OCI-LY1 (cell line): Measurements from ENCODE around the gene RASGRF1.

Experiments used
- CTCF ChIP-seq: fragments of 200-600 bp; sonication (generic), shearing (Covaris generic); IDR thresholded peaks from 2 replicates; pipeline ENCODE4 v1.5.1; 2017; ENCODE audit warnings: mild to moderate bottlenecking, antibody characterized with exemption, low read length, moderate library complexity, mixed read lengths
- EZH2 ChIP-seq: fragments of 200-600 bp; sonication (generic), shearing (Covaris generic); IDR thresholded peaks from 2 replicates; pipeline ENCODE4 v1.8.0; 2017; ENCODE audit warnings: borderline replicate concordance, mixed run types, mild to moderate bottlenecking, antibody characterized with exemption, low read length, moderate library complexity, mixed read lengths

- no peak for TF ChIP-seq CTCF
- TF ChIP-seq EZH2 = no peak
These were observed 42.7 kb upstream of the RASGRF1 start for GRCh38 chr15:79133309-79133708.
